ENCODE measurements around the gene LIN37. TPM values are rescaled to one million over a fixed set of nuclear protein-coding genes. Genes with fewer than 3 reads are reported as not detected.
"Not testable (repeated sequence)": the region's sequence is repeated elsewhere in the genome, so short reads cannot be mapped to it uniquely, and the experiment has no call there.

The LIN37 gene
- total RNA-seq, 1 experiment from 2014 or later = 10.1 TPM

DNA sequence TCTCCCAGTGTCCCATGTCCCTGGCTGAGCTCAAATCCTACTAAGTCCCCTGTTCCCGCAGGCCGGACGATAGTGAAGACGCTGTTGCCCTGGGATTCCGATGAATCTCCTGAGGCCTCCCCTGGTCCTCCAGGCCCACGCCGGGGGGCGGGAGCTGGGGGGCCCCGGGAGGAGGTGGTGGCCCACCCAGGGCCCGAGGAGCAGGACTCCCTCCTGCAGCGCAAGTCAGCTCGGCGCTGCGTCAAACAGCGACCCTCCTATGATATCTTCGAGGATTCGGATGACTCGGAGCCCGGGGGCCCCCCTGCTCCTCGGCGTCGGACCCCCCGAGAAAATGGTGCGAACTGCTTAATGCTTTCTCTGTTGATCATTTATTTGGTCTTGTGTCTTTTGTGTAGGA, 24.7 kb upstream of the LIN37 start:
- H3K4me3 ChIP-seq (replicated peaks in 1 of 2; ENCODE audit: low read depth in 1 of 2, low read length in 2 of 2) = no peak overlapping the region
- H3K27me3 ChIP-seq (ENCODE audit: insufficient read depth, low read length) = no peaks in the 10 kb centered on the region
- H3K9me3 ChIP-seq (ENCODE audit: control insufficient read depth in 1 of 2, insufficient read depth in 1 of 2, low read depth in 1 of 2, low read length in 2 of 2) = no peaks in the 10 kb centered on the region
- POLR2A ChIA-PET = interaction anchor here (1.0 to 1.3 kb wide), 2 partner anchors 17 to 22 kb away, joined by 3 to 5 read pairs; partner anchors contain the start of genes PSENEN and U2AF1L4
- CTCF ChIA-PET = interaction anchor here (0.9 kb wide), 1 partner anchor 17 kb away, joined by 3 read pairs; no protein-coding TSS in a partner anchor
- intact Hi-C loops (cut with micrococcal nuclease) = no loop called here
- no peak overlapping the region for H3K27ac ChIP-seq (ENCODE audit: low read depth, low read length)
- TF ChIP-seq CBX3 (IDR thresholded peaks at IDR 0.05; ENCODE audit: low read depth) (no peak), EZH2phosphoT487 (IDR thresholded peaks at IDR 0.05; ENCODE audit: borderline replicate concordance) (no peak), CEBPB (IDR thresholded peaks at IDR 0.05; ENCODE audit: low read depth) (no peak), SIN3A (IDR thresholded peaks at IDR 0.05; ENCODE audit: low read depth) (no peak), SRF (IDR thresholded peaks at IDR 0.05; ENCODE audit: low read depth) (no peak)
- TF ChIP-seq, protein P1, sequence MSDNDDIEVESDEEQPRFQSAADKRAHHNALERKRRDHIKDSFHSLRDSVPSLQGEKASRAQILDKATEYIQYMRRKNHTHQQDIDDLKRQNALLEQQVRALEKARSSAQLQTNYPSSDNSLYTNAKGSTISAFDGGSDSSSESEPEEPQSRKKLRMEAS (IDR thresholded peaks at IDR 0.05) = no peak
- H3K79me2 ChIP-seq (ENCODE audit: insufficient read depth, low read length) = peaks cover 29% of the 10 kb centered on the region
- H4K20me1 ChIP-seq (ENCODE audit: insufficient read depth) = no peaks in the 10 kb centered on the region
- peaks cover 7 to 9% of the 10 kb centered on the region in 2 experiments; a peak in 3 of 4 replicates for H3K4me1 ChIP-seq (ENCODE audit: control insufficient read depth in 1 of 2, insufficient read depth in 2 of 2, low read length in 2 of 2)
- no peak for DNase-seq (ENCODE audit: low read depth, low spot score)
- BruUV-seq (replicated peaks) = no TSS peak
- H3K4me2 ChIP-seq (ENCODE audit: low read length) = no peak overlapping the region
- ATAC-seq = no peak
- peaks cover 61 to 65% of the 10 kb centered on the region in 2 experiments for H3K36me3 ChIP-seq (ENCODE audit: control insufficient read depth in 1 of 2, insufficient read depth in 2 of 2, low read length in 2 of 2)
- RAD21 ChIA-PET (ENCODE audit: low non-redundant PET in 1 of 2, low total read pairs in 2 of 2, uncharacterized antibody in 2 of 2, unreplicated experiment in 2 of 2) = no interaction called here
- H3K9ac ChIP-seq (ENCODE audit: low read length) = no peak overlapping the region
- H3K9me2 ChIP-seq (ENCODE audit: insufficient read depth) = no peaks in the 10 kb centered on the region
- H2AFZ ChIP-seq (ENCODE audit: low read depth, low read length, poor library complexity, severe bottlenecking) = no peak overlapping the region

DNA sequence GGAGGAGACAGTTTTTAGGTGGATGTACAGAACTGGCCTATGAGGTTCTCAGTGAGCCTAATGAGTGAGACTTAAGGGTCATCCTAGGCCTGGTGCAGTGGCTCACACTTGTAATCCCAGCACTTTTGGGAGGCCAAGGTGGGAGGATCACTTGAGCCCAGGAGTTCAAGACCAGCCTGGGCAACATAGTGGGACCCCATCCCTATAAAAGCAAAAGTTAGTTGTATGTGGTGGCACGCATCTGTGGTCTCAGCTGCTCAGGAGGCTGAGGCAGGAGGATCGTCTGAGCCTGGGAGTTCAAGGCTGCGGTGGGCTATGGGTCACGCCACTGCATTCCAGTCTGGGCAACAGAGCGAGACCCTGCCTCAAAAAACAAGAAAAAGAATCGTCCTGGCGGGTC, 24.2 kb upstream of the LIN37 start:
- POLR2A ChIA-PET = interaction anchor here (1.0 to 1.3 kb wide), 2 partner anchors 16 to 21 kb away, joined by 3 to 5 read pairs; partner anchors contain the start of genes PSENEN and U2AF1L4
- not testable (repeated sequence) for H4K20me1 ChIP-seq (ENCODE audit: insufficient read depth)

More for the DNA sequence above, 24.2 kb upstream of the LIN37 start:
- CTCF ChIA-PET; H3K9ac ChIP-seq (ENCODE audit: low read length); BruUV-seq (replicated peaks); H3K4me1 ChIP-seq (ENCODE audit: control insufficient read depth in 1 of 2, insufficient read depth in 2 of 2, low read length in 2 of 2); RAD21 ChIA-PET (ENCODE audit: low non-redundant PET in 1 of 2, low total read pairs in 2 of 2, uncharacterized antibody in 2 of 2, unreplicated experiment in 2 of 2); intact Hi-C loops (cut with micrococcal nuclease); DNase-seq (ENCODE audit: low read depth, low spot score); H3K9me3 ChIP-seq (ENCODE audit: control insufficient read depth in 1 of 2, insufficient read depth in 1 of 2, low read depth in 1 of 2, low read length in 2 of 2); H3K4me2 ChIP-seq (ENCODE audit: low read length); H2AFZ ChIP-seq (ENCODE audit: low read depth, low read length, poor library complexity, severe bottlenecking); H3K9me2 ChIP-seq (ENCODE audit: insufficient read depth); H3K27me3 ChIP-seq (ENCODE audit: insufficient read depth, low read length); H3K27ac ChIP-seq (ENCODE audit: low read depth, low read length); ATAC-seq; H3K4me3 ChIP-seq (replicated peaks in 1 of 2; ENCODE audit: low read depth in 1 of 2, low read length in 2 of 2): not testable (repeated sequence)
- peaks cover 66 to 69% of the 10 kb centered on the region in 2 experiments for H3K36me3 ChIP-seq (ENCODE audit: control insufficient read depth in 1 of 2, insufficient read depth in 2 of 2, low read length in 2 of 2)
- H3K79me2 ChIP-seq (ENCODE audit: insufficient read depth, low read length) = peaks cover 25% of the 10 kb centered on the region

Measured in HCT116 (cell line).